Fibroblast of skin of scalp (primary cell): ENCODE measurements around the gene PSME3IP1.

Experiments used
- DNase-seq: peaks from one replicate; pipeline ENCODE4 v3.0.0-alpha.2; 2013

The PSME3IP1 gene

GRCh38 chr16:57167538-57167937 lies 18.3 kb downstream of the PSME3IP1 start:
- DNase-seq, result no peak

GRCh38 chr16:57166951-57167350 lies 18.9 kb downstream of the PSME3IP1 start:
- DNase-seq, result no peak

GRCh38 chr16:57166451-57166850 lies 19.4 kb downstream of the PSME3IP1 start:
- no peak for DNase-seq

- no peak for DNase-seq
Observed at GRCh38 chr16:57165938-57166337, 19.9 kb downstream of the PSME3IP1 start.

- no peak for DNase-seq
Observed at GRCh38 chr16:57165483-57165882, 20.4 kb downstream of the PSME3IP1 start.

- no peak for DNase-seq
Observed at GRCh38 chr16:57163842-57164241, 22.0 kb downstream of the PSME3IP1 start.

GRCh38 chr16:57159447-57159846 lies 26.4 kb downstream of the PSME3IP1 start:
- no peak for DNase-seq

- no peak for DNase-seq
Observed at GRCh38 chr16:57157533-57157932, 28.3 kb downstream of the PSME3IP1 start.

GRCh38 chr16:57156351-57156703 lies 29.5 kb downstream of the PSME3IP1 start:
- no peak for DNase-seq

- DNase-seq, result no peak
Observed at GRCh38 chr16:57155702-57156350, 30.0 kb downstream of the PSME3IP1 start.

- DNase-seq, result no peak
Observed at GRCh38 chr16:57153841-57154240, 32.0 kb downstream of the PSME3IP1 start.

- no peak for DNase-seq
Observed at GRCh38 chr16:57152096-57153093, 33.4 kb downstream of the PSME3IP1 start.

- DNase-seq, result no peak
Observed at GRCh38 chr16:57151369-57151768, 34.5 kb downstream of the PSME3IP1 start.

- DNase-seq, result peak; percentile 20
Observed at GRCh38 chr16:57150682-57151330, 35.0 kb downstream of the PSME3IP1 start.

- no peak for DNase-seq
Observed at GRCh38 chr16:57149391-57149790, 36.4 kb downstream of the PSME3IP1 start.

- DNase-seq, result no peak
Observed at GRCh38 chr16:57148481-57148880, 37.4 kb downstream of the PSME3IP1 start.

- DNase-seq, result peak; percentile 64
Observed at GRCh38 chr16:57147381-57148221, 38.2 kb downstream of the PSME3IP1 start.

- DNase-seq, result no peak
Observed at GRCh38 chr16:57146735-57147134, 39.1 kb downstream of the PSME3IP1 start.

- no peak for DNase-seq
Observed at GRCh38 chr16:57146040-57146647, 39.7 kb downstream of the PSME3IP1 start.

GRCh38 chr16:57145046-57146021 lies 40.5 kb downstream of the PSME3IP1 start:
- no peak for DNase-seq

GRCh38 chr16:57144027-57144426 lies 41.8 kb downstream of the PSME3IP1 start:
- DNase-seq, result no peak
